GM12878 (cell line): Measurements from ENCODE around the gene SPR. TPM values are rescaled to one million over a fixed set of nuclear protein-coding genes. Genes with fewer than 3 reads are reported as not detected.

Experiments used
- ATAC-seq: fragments of 200-7000 bp; cut with Tn5 transposase; 3 replicates; pipeline ENCODE4 v1.9.1; 2020; ENCODE audit warnings: mild to moderate bottlenecking, moderate library complexity
- BruUV-seq: library from RNA; stranded (reverse); fragments of 400-500 nt; replicated peaks from 2 replicates; lab custom pipeline; 2021; lab: Mats Ljungman, UMichigan
- CTCF ChIA-PET: fragments of 300-600 bp; sonication (Branson Sonifier 250); formaldehyde crosslinking; extraction: SDS; loops from one replicate; lab custom pipeline; 2021; ENCODE audit warnings: inconsistent platforms; lab: Yijun Ruan, JAX
- POLR2A ChIA-PET: fragments of 350-600 bp; formaldehyde crosslinking; extraction: SDS; loops from one replicate; lab custom pipeline; 2021; ENCODE audit warnings: inconsistent platforms; lab: Charles Lee
- RAD21 ChIA-PET: fragments of 300-600 bp; sonication (Branson Sonifier 250); formaldehyde crosslinking; loops from one replicate; lab custom pipeline; 2023; ENCODE audit warnings: antibody characterized with exemption; ENCODE audit not compliant: unreplicated experiment; lab: Charles Lee
- SMC1A ChIA-PET: fragments of 300-600 bp; sonication (Branson Sonifier 250); formaldehyde crosslinking; loops from one replicate; lab custom pipeline; 2023; ENCODE audit not compliant: unreplicated experiment, uncharacterized antibody; lab: Charles Lee
- DNase-seq: peaks from one replicate; pipeline ENCODE4 v3.0.0-alpha.2; 2011; ENCODE audit warnings: low read depth, low spot score
- FAIRE-seq: peaks from 3 replicates; lab custom pipeline; 2011; peaks lifted over from hg19 to GRCh38; lab: Jason Lieb, UNC
- H2AFZ ChIP-seq: 2 replicates; pipeline ENCODE4 v1.6.0; 2011; ENCODE audit warnings: low read depth, low read length, control low read depth; ENCODE audit not compliant: control insufficient read depth
- H3K27ac ChIP-seq: 2 replicates; pipeline ENCODE4 v1.5.1; 2011; ENCODE audit warnings: control low read depth; ENCODE audit not compliant: control insufficient read depth, insufficient read depth
- H3K27me3 ChIP-seq, 2 experiments: replicated peaks in 1 of 2; 2 replicates each; pipeline versions ENCODE4 v1.6.0 to v1.6.1; 2011; ENCODE audit warnings: low read length in 1 of 2; ENCODE audit not compliant: control insufficient read depth in 2 of 2, insufficient read depth in 2 of 2
- H3K36me3 ChIP-seq, 2 experiments: 2 replicates each; pipeline ENCODE4 v1.5.1; 2011; ENCODE audit warnings: low read length in 1 of 2; ENCODE audit not compliant: control insufficient read depth in 2 of 2, insufficient read depth in 2 of 2
- H3K4me1 ChIP-seq: 2 replicates; pipeline ENCODE4 v1.6.1; 2011; ENCODE audit warnings: mild to moderate bottlenecking, low read length, moderate library complexity, mixed read lengths; ENCODE audit not compliant: control insufficient read depth, insufficient read depth
- H3K4me2 ChIP-seq: 2 replicates; pipeline ENCODE4 v1.6.0; 2011; ENCODE audit warnings: control low read depth; ENCODE audit not compliant: control insufficient read depth, insufficient read depth
- H3K4me3 ChIP-seq: fragments of 200-600 bp; sonication (generic); 2 replicates; pipeline ENCODE4 v1.5.1; 2016
- H3K79me2 ChIP-seq: 2 replicates; pipeline ENCODE4 v1.6.0; 2011; ENCODE audit warnings: low read length; ENCODE audit not compliant: control insufficient read depth, insufficient read depth
- H3K9ac ChIP-seq: 2 replicates; pipeline ENCODE4 v1.8.0; 2011; ENCODE audit warnings: low read length, control low read depth, mixed read lengths; ENCODE audit not compliant: control insufficient read depth, insufficient read depth
- H3K9me3 ChIP-seq: replicated peaks from 3 replicates; pipeline ENCODE4 v1.5.1; 2011; ENCODE audit warnings: mild to moderate bottlenecking, low read length; ENCODE audit not compliant: control insufficient read depth, insufficient read depth
- H4K20me1 ChIP-seq: 2 replicates; pipeline ENCODE4 v1.6.0; 2011; ENCODE audit not compliant: control insufficient read depth, insufficient read depth
- BCL11A ChIP-seq: IDR thresholded peaks from 2 replicates; pipeline ENCODE4 v1.6.1; 2011; ENCODE audit warnings: low read depth, low read length
- BHLHE40 ChIP-seq, 2 experiments: fragments of 450-650 bp in 1 of 2; IDR thresholded peaks; 2 replicates each; pipeline ENCODE4 v1.6.1; 2011 to 2017; ENCODE audit warnings: low read depth in 2 of 2, borderline replicate concordance in 1 of 2, improper control_type of control experiment in 1 of 2, low read length in 1 of 2, mild to moderate bottlenecking in 1 of 2
- BMI1 ChIP-seq: fragments of 450-650 bp; IDR thresholded peaks from 2 replicates; pipeline ENCODE4 v1.6.1; 2016; ENCODE audit warnings: mild to moderate bottlenecking, moderate library complexity, borderline replicate concordance
- CBX3 ChIP-seq: fragments of 200-600 bp; sonication (generic); IDR thresholded peaks from 2 replicates; pipeline ENCODE4 v1.6.1; 2016; ENCODE audit warnings: low read depth, borderline replicate concordance
- CHD1 ChIP-seq: IDR thresholded peaks from 2 replicates; pipeline ENCODE4 v1.6.1; 2012; ENCODE audit warnings: low read depth, low read length, improper control_type of control experiment
- DPF2 ChIP-seq: fragments of 450-650 bp; IDR thresholded peaks from 2 replicates; pipeline ENCODE4 v1.6.1; 2017; ENCODE audit warnings: mild to moderate bottlenecking
- EGR1 ChIP-seq, 2 experiments: IDR thresholded peaks; 1 replicate in 1 of 2; 2 replicates in 1 of 2; pipeline ENCODE4 v1.6.1; 2011 to 2012; ENCODE audit warnings: low read depth in 2 of 2, low read length in 2 of 2, borderline replicate concordance in 1 of 2, mild to moderate bottlenecking in 1 of 2, moderate library complexity in 1 of 2
- EP300 ChIP-seq, 2 experiments: fragments of 150-350 bp in 1 of 2; IDR thresholded peaks; 2 replicates each; pipeline ENCODE4 v1.6.1; 2011 to 2012; ENCODE audit warnings: low read depth in 2 of 2, low read length in 2 of 2, borderline replicate concordance in 1 of 2, improper control_type of control experiment in 1 of 2, inconsistent platforms in 1 of 2; ENCODE audit not compliant: control insufficient read depth in 1 of 2
- GATAD2B ChIP-seq: fragments of 450-650 bp; conservative IDR thresholded peaks from 2 replicates; pipeline ENCODE4 v1.6.1; 2017; ENCODE audit warnings: low read depth, mild to moderate bottlenecking, moderate library complexity
- HDGF ChIP-seq: fragments of 450-650 bp; IDR thresholded peaks from 2 replicates; pipeline ENCODE4 v1.6.1; 2016; ENCODE audit warnings: antibody characterized with exemption
- MEF2B ChIP-seq: fragments of 450-650 bp; IDR thresholded peaks from 2 replicates; pipeline ENCODE4 v1.6.1; 2018; ENCODE audit warnings: mild to moderate bottlenecking, moderate library complexity; ENCODE audit not compliant: partially characterized antibody, poor library complexity, severe bottlenecking
- MTA3 ChIP-seq: IDR thresholded peaks from 2 replicates; pipeline ENCODE4 v1.6.1; 2012; ENCODE audit warnings: low read length, inconsistent platforms, borderline replicate concordance
- MYC ChIP-seq: IDR thresholded peaks from 2 replicates; pipeline ENCODE4 v1.6.1; 2011; ENCODE audit warnings: mild to moderate bottlenecking, low read length, moderate library complexity, inconsistent platforms; ENCODE audit not compliant: insufficient read depth, insufficient replicate concordance, insufficient read length, severe bottlenecking
- POLR2AphosphoS2 ChIP-seq: IDR thresholded peaks from 2 replicates; pipeline ENCODE4 v1.6.1; 2011; ENCODE audit warnings: low read depth, mild to moderate bottlenecking, low read length, improper control_type of control experiment, moderate library complexity
- SMC3 ChIP-seq: IDR thresholded peaks from 2 replicates; pipeline ENCODE4 v1.6.1; 2011; ENCODE audit warnings: low read length, improper control_type of control experiment, borderline replicate concordance
- TCF12 ChIP-seq: IDR thresholded peaks from 2 replicates; pipeline ENCODE4 v1.6.1; 2011; ENCODE audit warnings: low read depth, mild to moderate bottlenecking, low read length
- TCF3 ChIP-seq: IDR thresholded peaks from 2 replicates; pipeline ENCODE4 v1.6.1; 2012; ENCODE audit warnings: low read depth, mild to moderate bottlenecking, low read length, borderline replicate concordance; ENCODE audit not compliant: insufficient read depth
- ZBTB40 ChIP-seq: fragments of 450-650 bp; IDR thresholded peaks from 2 replicates; pipeline ENCODE4 v1.6.1; 2016; ENCODE audit warnings: mild to moderate bottlenecking, moderate library complexity, borderline replicate concordance
- WGBS: methylation state at CpG from one replicate; pipeline ENCODE4 v1.1.6; 2016; ENCODE audit warnings: low lambda C conversion rate; ENCODE audit not compliant: insufficient replicate concordance, insufficient coverage; ENCODE audit errors: missing lambda C conversion rate; 5-methylcytosine and 5-hydroxymethylcytosine counted together
- in situ Hi-C: fragments of 300-500 bp; cut with MboI; formaldehyde crosslinking; loops from 9 replicates; pipeline ENCODE4 v1.14.3; 2018; ENCODE audit warnings: mixed read lengths
- intact Hi-C: fragments of 100-400 bp; cut with micrococcal nuclease; formaldehyde crosslinking; loops from one replicate; pipeline ENCODE4 v1.14.2; 2022; ENCODE audit not compliant: unreplicated experiment
- polyA plus RNA-seq, 11 experiments: library from polyadenylated mRNA; depleted of rRNA in 4 of 11; unstranded in 6 of 11; stranded (reverse) in 5 of 11; fragments of >200 nt; fragmentation: Nextera tagmentation in 4 of 11; fragmentation: Illumina TruSeq in 1 of 11; extraction: Ambion mirVana in 4 of 11; extraction: Trizol in 1 of 11; gene quantifications; 1 replicate in 1 of 11; 2 replicates in 10 of 11; pipeline versions ENCODE4 v1.2.1 to v1.2.3, GENCODE V29; 2011 to 2016; ENCODE audit warnings: inconsistent platforms in 2 of 11, missing spikeins in 2 of 11, low read depth in 1 of 11
- total RNA-seq, 4 experiments: library from RNA; depleted of rRNA in 3 of 4; stranded (reverse); fragments of >200 nt in 3 of 4; fragmentation: Illumina TruSeq in 1 of 4; extraction: Trizol in 1 of 4; gene quantifications; 2 replicates each; pipeline versions ENCODE4 v1.2.1 to v1.2.3, GENCODE V29; 2013 to 2021

SPR gene
- total and polyA plus RNA-seq, 10 of the 15 experiments (the other 5 are each of a cell fraction or from before 2014, with no cell fraction given) = 0.68 to 7.8 (median 2.5) TPM

GRCh38 chr2:72924353-72925240, 37.4 kb downstream of the SPR start:
- in situ Hi-C loops = no loop called here
- Histone ChIP-seq H3K9ac (no peak overlapping the region), H3K4me1 (no peaks in the 10 kb centered on the region; the same call in 1 of the 2 replicates), H4K20me1 (peaks cover 2% of the 10 kb centered on the region; the same call in 1 of the 2 replicates), H3K27me3 (peaks cover 7 to 43% of the 10 kb centered on the region in 2 experiments), H2AFZ (no peak overlapping the region), H3K36me3 (no peaks in the 10 kb centered on the region), H3K9me3 (no peaks in the 10 kb centered on the region; the same call in 2 of the 3 replicates), H3K4me3 (no peak overlapping the region), H3K4me2 (peak overlapping the region; percentile 55; the same call in 1 of the 2 replicates), H3K79me2 (no peaks in the 10 kb centered on the region), H3K27ac (no peak overlapping the region)
- BruUV-seq = no TSS peak
- ChIA-PET CTCF (interaction anchor here (1.1 to 9.4 kb wide), 3 partner anchors 8 to 49 kb away, joined by 3 to 105 read pairs (median 4); partner anchors contain the start of gene EMX1), SMC1A (interaction anchor here (2.3 to 3.8 kb wide), 2 partner anchors 9 to 10 kb away, joined by 12 to 23 read pairs; partner anchors contain the start of gene EMX1), RAD21 (no interaction called here), POLR2A (no interaction called here)
- ATAC-seq (peak; percentile 62), FAIRE-seq (no peak), DNase-seq (no peak)
- WGBS = 14% methylated on average over 52 of the region's 61 CpGs
- intact Hi-C loops = no loop called here
- no peak for TF ChIP-seq ZBTB40
- no peak for TF ChIP-seq MTA3
- 0 out of 2 replicates have a peak, but pooled peaks have one; percentile 12 for TF ChIP-seq DPF2
- no peak for TF ChIP-seq BMI1
- TF ChIP-seq BHLHE40 (IDR thresholded peaks at IDR 0.05; ENCODE audit: borderline replicate concordance in 1 of 2, low read depth in 2 of 2, low read length in 1 of 2) = peak in 1 of 2 experiments; percentile 40; a peak in 1 of 4 replicates
- TF ChIP-seq EP300 (IDR thresholded peaks at IDR 0.05; ENCODE audit: borderline replicate concordance in 1 of 2, control insufficient read depth in 1 of 2, low read depth in 2 of 2, low read length in 2 of 2) = peak in 1 of 2 experiments; percentile 31; a peak in 1 of 4 replicates
- TF ChIP-seq MEF2B = no peak
- TF ChIP-seq MYC = no peak
- no peak for TF ChIP-seq EGR1 (IDR thresholded peaks at IDR 0.05; ENCODE audit: borderline replicate concordance in 1 of 2, low read depth in 2 of 2, low read length in 2 of 2)
- TF ChIP-seq GATAD2B = 0 out of 2 replicates have a peak, but pooled peaks have one; percentile 36
- no peak for TF ChIP-seq HDGF
- TF ChIP-seq SMC3 = no peak
- TF ChIP-seq POLR2AphosphoS2 = no peak
- TF ChIP-seq CBX3 = no peak
- TF ChIP-seq TCF12 = peak; percentile 89; the same call in 1 of the 2 replicates
- no peak for TF ChIP-seq CHD1
- TF ChIP-seq BCL11A = 0 out of 2 replicates have a peak, but pooled peaks have one; percentile 14
- TF ChIP-seq TCF3 = 0 out of 2 replicates have a peak, but pooled peaks have one; percentile 43
